NCI-H2107 treated with DMSO at 0.1 percent for 48 hours (cell line): ENCODE measurements around the gene ADRB1.

Experiments
- DNase-seq: peaks from one replicate; lab custom pipeline; 2025; ENCODE audit not compliant: unreplicated experiment; lab: John Stamatoyannopoulos, UW

The ADRB1 gene

GRCh38 chr10:114043532-114044246 lies at the start of gene ADRB1:
Gene ADRB1 (plus strand): TSS chr10:114043866. CDS start chr10:114044133, 267 bp downstream.
- DNase-seq: no peak

GRCh38 chr10:113995201-113995600 lies 48.5 kb upstream of the ADRB1 start:
- no peak for DNase-seq

- peak; percentile 5 for DNase-seq
These were observed 46.2 kb upstream of the ADRB1 start for GRCh38 chr10:113997428-113997827.

GRCh38 chr10:113999531-113999930 lies 44.1 kb upstream of the ADRB1 start:
- no peak for DNase-seq

GRCh38 chr10:114000457-114001010 lies 43.1 kb upstream of the ADRB1 start:
- DNase-seq: no peak

GRCh38 chr10:114002422-114002821 lies 41.2 kb upstream of the ADRB1 start:
- DNase-seq: no peak

GRCh38 chr10:114003161-114003941 lies 40.3 kb upstream of the ADRB1 start:
- no peak for DNase-seq

- DNase-seq: no peak
These were observed 34.2 kb upstream of the ADRB1 start for GRCh38 chr10:114009281-114009996.

- DNase-seq: no peak
These were observed 33.4 kb upstream of the ADRB1 start for GRCh38 chr10:114010316-114010715.

- DNase-seq: no peak
These were observed 31.0 kb upstream of the ADRB1 start for GRCh38 chr10:114012650-114013049.

GRCh38 chr10:114015708-114016107 lies 28.0 kb upstream of the ADRB1 start:
- DNase-seq: no peak

GRCh38 chr10:114017271-114017670 lies 26.4 kb upstream of the ADRB1 start:
- no peak for DNase-seq

- no peak for DNase-seq
These were observed 25.8 kb upstream of the ADRB1 start for GRCh38 chr10:114017873-114018272.

- no peak for DNase-seq
These were observed 24.4 kb upstream of the ADRB1 start for GRCh38 chr10:114019226-114019625.

GRCh38 chr10:114021154-114021553 lies 22.5 kb upstream of the ADRB1 start:
- no peak for DNase-seq

GRCh38 chr10:114021717-114022680 lies 21.7 kb upstream of the ADRB1 start:
- no peak for DNase-seq

- DNase-seq: no peak
These were observed 20.7 kb upstream of the ADRB1 start for GRCh38 chr10:114022766-114023597.

GRCh38 chr10:114024876-114025610 lies 18.6 kb upstream of the ADRB1 start:
- no peak for DNase-seq
